22Rv1 (cell line): ENCODE data around the gene PIP5K1B.

Experiments
- ZFX ChIP-seq: fragments of 450-650 bp; IDR thresholded peaks from 2 replicates; pipeline ENCODE4 v1.6.1; 2017; ENCODE audit warnings: antibody characterized with exemption, borderline replicate concordance
- TF ChIP-seq, protein P1 (sequence below): fragments of 450-650 bp; IDR thresholded peaks from 2 replicates; pipeline ENCODE4 v1.5.1; 2017; ENCODE audit warnings: mild to moderate bottlenecking

GRCh38 chr9:68768619-68769018 is 63.6 kb downstream of the PIP5K1B start:
- TF ChIP-seq, protein P1, sequence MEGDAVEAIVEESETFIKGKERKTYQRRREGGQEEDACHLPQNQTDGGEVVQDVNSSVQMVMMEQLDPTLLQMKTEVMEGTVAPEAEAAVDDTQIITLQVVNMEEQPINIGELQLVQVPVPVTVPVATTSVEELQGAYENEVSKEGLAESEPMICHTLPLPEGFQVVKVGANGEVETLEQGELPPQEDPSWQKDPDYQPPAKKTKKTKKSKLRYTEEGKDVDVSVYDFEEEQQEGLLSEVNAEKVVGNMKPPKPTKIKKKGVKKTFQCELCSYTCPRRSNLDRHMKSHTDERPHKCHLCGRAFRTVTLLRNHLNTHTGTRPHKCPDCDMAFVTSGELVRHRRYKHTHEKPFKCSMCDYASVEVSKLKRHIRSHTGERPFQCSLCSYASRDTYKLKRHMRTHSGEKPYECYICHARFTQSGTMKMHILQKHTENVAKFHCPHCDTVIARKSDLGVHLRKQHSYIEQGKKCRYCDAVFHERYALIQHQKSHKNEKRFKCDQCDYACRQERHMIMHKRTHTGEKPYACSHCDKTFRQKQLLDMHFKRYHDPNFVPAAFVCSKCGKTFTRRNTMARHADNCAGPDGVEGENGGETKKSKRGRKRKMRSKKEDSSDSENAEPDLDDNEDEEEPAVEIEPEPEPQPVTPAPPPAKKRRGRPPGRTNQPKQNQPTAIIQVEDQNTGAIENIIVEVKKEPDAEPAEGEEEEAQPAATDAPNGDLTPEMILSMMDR: no peak
- no peak for TF ChIP-seq ZFX
